Testis (tissue), 3 donors: ENCODE results near the gene INSC. TPM values are rescaled to one million over a fixed set of nuclear protein-coding genes. Genes with fewer than 3 reads are reported as not detected.

ENCODE experiments used
- DNase-seq: peaks from one replicate; pipeline ENCODE4 v3.0.0-alpha.2; 2019
- H3K27ac ChIP-seq, 2 donors: fragments of 200-600 bp; sonication (generic); one replicate each; pipeline ENCODE4 v1.5.1; 2019
- H3K27me3 ChIP-seq: fragments of 200-600 bp; sonication (generic); one replicate; pipeline ENCODE4 v1.5.1; 2019
- H3K36me3 ChIP-seq: fragments of 200-600 bp; sonication (generic); one replicate; pipeline ENCODE4 v1.5.1; 2017; ENCODE audit warnings: low read depth; ENCODE audit errors: missing control alignments
- H3K4me1 ChIP-seq: fragments of 200-600 bp; sonication (generic); one replicate; pipeline ENCODE4 v1.5.1; 2019
- H3K4me3 ChIP-seq, 2 donors: fragments of 200-600 bp; sonication (generic); one replicate each; pipeline ENCODE4 v1.5.1; 2017 to 2019
- H3K9me3 ChIP-seq: fragments of 200-600 bp; sonication (generic); one replicate; pipeline ENCODE4 v1.5.1; 2017
- CTCF ChIP-seq, 3 experiments: fragments of 450-650 bp in 2 of 3; fragments of 200-600 bp in 1 of 3; sonication (generic) in 1 of 3; IDR thresholded peaks; one replicate each; pipeline ENCODE4 v1.5.1; 2016 to 2019; ENCODE audit warnings: antibody characterized with exemption in 3 of 3, mild to moderate bottlenecking in 2 of 3, moderate library complexity in 1 of 3
- POLR2A ChIP-seq: fragments of 450-650 bp; IDR thresholded peaks from one replicate; pipeline ENCODE4 v1.6.1; 2017; ENCODE audit warnings: antibody characterized with exemption, mild to moderate bottlenecking, moderate library complexity
- WGBS, 2 donors: methylation state at CpG; one replicate each; pipeline ENCODE4 v1.1.5; 2018; 5-methylcytosine and 5-hydroxymethylcytosine counted together
- intact Hi-C: fragments of 100-400 bp; cut with DNase I; formaldehyde crosslinking; loops from one replicate; pipeline ENCODE4 v1.15.1; 2023; ENCODE audit warnings: low total_unique reads
- polyA plus RNA-seq: library from polyadenylated mRNA; stranded (reverse); fragments of 350-450 nt; fragmentation: Illumina TruSeq; extraction: RNeasy Lipid Tissue Mini Kit (QIAGEN cat#74804); gene quantifications from one replicate; pipeline ENCODE4 v1.2.3, GENCODE V29; 2014; ENCODE audit warnings: low read depth, low replicate concordance; ENCODE audit not compliant: insufficient read depth
- total RNA-seq, 2 donors: library from RNA; depleted of rRNA; stranded (reverse); fragments of >200 nt; gene quantifications; one replicate each; pipeline ENCODE4 v1.2.3, GENCODE V29; 2016

Gene INSC
- total and polyA plus RNA-seq, 3 donors from 2014 or later, result 2.2 to 2.5 (median 2.2) TPM

GRCh38 chr11:15170698-15171097, 56.0 kb downstream of the INSC start:
- TF ChIP-seq CTCF (IDR thresholded peaks at IDR 0.05), result no peak
- no peak for TF ChIP-seq POLR2A
- 87 to 91% methylated on average over 3 of the region's 3 CpGs for WGBS, 2 donors
- H3K9me3 ChIP-seq, result no peaks in the 10 kb centered on the region
- H3K27ac ChIP-seq, result no peak overlapping the region
- H3K27me3 ChIP-seq, result no peaks in the 10 kb centered on the region
- H3K4me1 ChIP-seq, result no peaks in the 10 kb centered on the region
- DNase-seq, result no peak
- intact Hi-C loops, result no loop called here
- H3K4me3 ChIP-seq, result no peak overlapping the region
- no peaks in the 10 kb centered on the region for H3K36me3 ChIP-seq

- H3K4me3 ChIP-seq, result no peak overlapping the region
- no peaks in the 10 kb centered on the region for H3K27me3 ChIP-seq
- WGBS, 2 donors, result 77 to 89% methylated on average over 3 of the region's 3 CpGs
- H3K27ac ChIP-seq, result no peak overlapping the region
- DNase-seq, result no peak
- no peaks in the 10 kb centered on the region for H3K9me3 ChIP-seq
- no peaks in the 10 kb centered on the region for H3K36me3 ChIP-seq
- intact Hi-C loops, result no loop called here
- no peaks in the 10 kb centered on the region for H3K4me1 ChIP-seq
- TF ChIP-seq POLR2A, result no peak
Measured at GRCh38 chr11:15171956-15172355, 57.2 kb downstream of the INSC start.

- WGBS, 2 donors, result 88 to 89% methylated on average over 11 of the region's 11 CpGs
- DNase-seq, result no peak
Measured at GRCh38 chr11:15175831-15176230, 61.1 kb downstream of the INSC start.

GRCh38 chr11:15176646-15177163, 62.0 kb downstream of the INSC start:
- Histone ChIP-seq H3K4me1 (no peaks in the 10 kb centered on the region), H3K9me3 (no peaks in the 10 kb centered on the region), H3K27ac (no peak overlapping the region), H3K4me3 (no peak overlapping the region), H3K27me3 (no peaks in the 10 kb centered on the region), H3K36me3 (no peaks in the 10 kb centered on the region)
- intact Hi-C loops, result no loop called here
- WGBS, 2 donors, result 83 to 86% methylated on average over 5 of the region's 5 CpGs
- no peak for TF ChIP-seq CTCF (IDR thresholded peaks at IDR 0.05)
- TF ChIP-seq POLR2A, result no peak
- DNase-seq, result no peak

More at GRCh38 chr11:15175831-15176230, 61.1 kb downstream of the INSC start:
- no peaks in the 10 kb centered on the region for H3K36me3 ChIP-seq
- no peak overlapping the region for H3K4me3 ChIP-seq
- TF ChIP-seq POLR2A (no peak), CTCF (IDR thresholded peaks at IDR 0.05) (no peak)
- intact Hi-C loops, result no loop called here
- H3K27ac ChIP-seq, result no peak overlapping the region
- no peaks in the 10 kb centered on the region for H3K4me1 ChIP-seq
- no peaks in the 10 kb centered on the region for H3K27me3 ChIP-seq
- no peaks in the 10 kb centered on the region for H3K9me3 ChIP-seq

- Histone ChIP-seq H3K36me3 (no peaks in the 10 kb centered on the region), H3K27me3 (no peaks in the 10 kb centered on the region), H3K9me3 (no peaks in the 10 kb centered on the region), H3K27ac (no peak overlapping the region), H3K4me3 (no peak overlapping the region), H3K4me1 (no peaks in the 10 kb centered on the region)
- 90 to 92% methylated on average over 2 of the region's 2 CpGs for WGBS, 2 donors
- DNase-seq, result no peak
- TF ChIP-seq CTCF (IDR thresholded peaks at IDR 0.05), result no peak
- no peak for TF ChIP-seq POLR2A
- intact Hi-C loops, result no loop called here
Measured at GRCh38 chr11:15177491-15177890, 62.8 kb downstream of the INSC start.
